NCI-H1105 (cell line): ENCODE results near the gene MOSPD3.
"Not testable (repeated sequence)": the region's sequence is repeated elsewhere in the genome, so short reads cannot be mapped to it uniquely, and the experiment has no call there.

ENCODE experiments used
- DNase-seq: peaks from one replicate; lab custom pipeline; 2025; lab: John Stamatoyannopoulos, UW

Gene MOSPD3, protein sequence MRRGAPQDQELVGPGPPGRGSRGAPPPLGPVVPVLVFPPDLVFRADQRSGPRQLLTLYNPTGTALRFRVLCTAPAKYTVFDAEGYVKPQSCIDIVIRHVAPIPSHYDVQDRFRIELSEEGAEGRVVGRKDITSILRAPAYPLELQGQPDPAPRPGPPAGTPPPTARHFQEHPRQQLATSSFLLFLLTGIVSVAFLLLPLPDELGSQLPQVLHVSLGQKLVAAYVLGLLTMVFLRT

GRCh38 chr7:100611983-100612729, at the start of gene MOSPD3:
Gene MOSPD3, plus strand, starts transcription at chr7:100612540. Its CDS starts 252 bp downstream, at chr7:100612792.
- peak; percentile 98 for DNase-seq

DNA sequence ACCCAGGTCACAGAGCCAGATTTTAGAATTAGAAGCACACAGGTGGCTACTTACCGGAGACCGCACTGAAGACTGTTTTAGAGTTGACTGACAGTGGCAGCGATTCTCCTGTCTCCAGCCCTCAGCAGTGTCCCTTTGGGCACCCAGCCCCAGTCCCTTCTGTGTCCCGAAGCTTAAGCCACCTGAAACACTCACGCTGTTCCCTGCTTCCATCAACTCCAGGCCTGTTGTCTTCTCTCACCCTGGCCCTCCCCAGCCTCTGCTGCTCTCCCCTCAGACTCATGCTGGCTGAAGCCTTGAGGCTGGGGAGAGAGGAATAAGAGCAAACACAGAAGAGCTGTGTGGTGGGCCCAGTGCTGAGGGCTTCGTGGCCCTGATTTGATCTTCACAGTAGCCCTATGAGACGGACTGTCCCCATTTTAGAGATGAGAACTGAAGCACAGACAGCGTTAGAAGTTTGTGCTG, 49.2 kb upstream of the MOSPD3 start:
- no peak for DNase-seq

DNA sequence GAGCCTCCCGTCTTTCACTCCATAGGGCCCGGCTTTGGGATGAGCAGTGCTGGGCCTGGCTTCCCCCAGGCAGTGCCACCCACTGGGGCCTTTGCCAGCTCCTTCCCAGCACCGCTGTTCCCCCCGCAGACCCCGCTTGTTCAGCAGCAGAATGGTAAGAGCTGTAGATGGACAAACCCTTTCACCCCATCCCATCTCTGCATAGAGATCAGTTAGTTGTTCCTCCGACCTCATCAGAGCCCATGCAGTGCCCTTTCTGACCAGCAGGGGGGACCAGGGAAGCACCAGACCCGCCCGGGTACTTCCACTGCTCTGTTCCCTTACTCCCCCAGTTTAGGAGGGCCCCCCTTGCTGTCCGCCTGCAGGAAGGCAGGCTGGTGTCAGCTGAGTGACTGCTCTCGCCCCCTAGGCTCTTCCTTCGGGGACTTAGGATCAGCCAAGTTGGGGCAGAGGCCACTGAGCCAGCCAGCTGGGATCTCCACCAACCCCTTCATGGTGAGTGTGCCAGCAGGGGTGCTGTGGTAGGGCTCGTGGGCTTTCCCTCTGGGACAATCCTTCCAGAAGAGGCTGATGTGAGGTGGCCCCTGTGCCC, 48.4 kb upstream of the MOSPD3 start:
- no peak for DNase-seq

GRCh38 chr7:100564405-100564804, 47.9 kb upstream of the MOSPD3 start:
- not testable (repeated sequence) for DNase-seq

DNA sequence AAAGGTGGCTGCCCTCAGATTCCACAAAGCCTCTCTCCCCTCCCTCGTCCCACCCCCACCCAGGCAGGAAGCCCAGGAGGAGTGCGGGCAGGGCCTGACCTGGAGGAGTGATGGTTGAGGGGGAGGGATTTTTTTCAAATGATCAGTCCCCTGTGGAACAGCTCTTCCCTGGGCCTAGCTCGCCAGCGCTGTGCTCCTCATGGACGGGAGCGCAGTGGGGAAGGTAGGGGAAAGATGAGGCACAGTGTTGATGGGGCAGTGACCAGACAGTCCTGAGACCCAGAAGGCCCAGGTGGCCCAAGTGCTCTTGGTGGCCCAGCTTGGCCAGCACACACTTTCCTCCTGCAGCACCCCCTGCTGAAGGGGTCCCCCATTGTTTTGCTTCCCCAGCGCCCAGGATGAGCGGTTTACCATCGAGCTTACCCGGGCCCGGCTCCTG, 47.2 kb upstream of the MOSPD3 start:
- no peak for DNase-seq

DNA sequence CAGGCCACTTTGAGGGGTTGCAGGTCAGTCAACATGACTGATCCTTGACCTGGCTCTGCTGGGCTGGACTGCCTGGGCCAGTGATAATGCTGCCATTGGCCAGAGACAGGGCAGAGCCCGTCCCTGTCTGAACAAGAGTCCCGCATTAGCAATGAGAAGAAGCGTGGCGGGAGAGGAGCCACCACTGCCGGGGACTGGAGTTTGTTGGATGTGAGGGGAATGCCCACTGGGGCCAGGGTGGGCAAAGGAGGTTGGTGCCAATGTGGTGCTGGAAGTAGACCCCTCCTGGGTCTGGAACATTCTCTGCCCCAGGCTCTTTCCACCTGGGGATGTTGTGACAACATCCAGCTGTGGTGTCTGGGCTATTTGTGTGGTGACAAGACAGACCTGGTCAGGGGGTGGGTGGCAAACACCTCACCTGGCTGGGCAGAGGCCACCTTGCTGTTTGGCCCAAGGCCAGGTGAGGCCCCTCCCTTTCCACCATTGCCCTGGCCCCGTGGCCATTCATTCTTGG, 46.3 kb upstream of the MOSPD3 start:
- DNase-seq: no peak

DNA sequence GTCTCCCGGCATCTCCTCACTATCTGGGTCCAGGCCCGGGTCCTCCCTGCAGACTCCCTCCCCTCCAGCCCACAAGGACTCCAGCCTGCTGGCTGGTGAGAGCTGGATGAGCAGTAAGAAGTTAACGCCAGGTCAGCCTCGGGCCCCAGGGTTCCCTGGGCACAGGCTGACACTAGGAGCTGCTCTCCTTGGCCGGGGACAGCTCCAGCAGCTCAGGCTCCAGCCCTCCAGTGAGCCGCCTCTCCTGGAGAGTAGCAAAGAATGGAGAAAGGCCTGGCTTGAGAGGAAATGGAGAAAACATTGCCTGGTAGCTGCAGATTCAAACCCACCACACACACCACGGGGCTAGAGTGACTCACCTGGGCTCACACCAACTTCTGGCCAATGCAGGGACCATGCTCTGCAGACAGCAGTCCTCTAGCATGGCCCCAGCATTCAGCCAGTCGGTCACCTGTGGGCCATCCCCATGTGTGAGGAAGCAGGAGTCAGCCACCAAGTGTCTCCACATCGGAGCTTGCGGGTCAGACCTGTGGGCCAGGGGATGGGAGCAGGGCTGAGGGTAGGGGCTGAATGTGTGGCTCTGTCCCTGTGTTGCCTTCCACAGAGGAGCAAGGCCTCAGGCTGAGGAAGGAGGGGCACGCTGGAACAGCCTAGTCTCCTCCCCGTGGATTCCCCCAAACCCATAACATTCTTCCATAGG, 45.2 kb upstream of the MOSPD3 start:
- no peak for DNase-seq

- no peak for DNase-seq
Measured at GRCh38 chr7:100567751-100568175, 44.6 kb upstream of the MOSPD3 start.

DNA sequence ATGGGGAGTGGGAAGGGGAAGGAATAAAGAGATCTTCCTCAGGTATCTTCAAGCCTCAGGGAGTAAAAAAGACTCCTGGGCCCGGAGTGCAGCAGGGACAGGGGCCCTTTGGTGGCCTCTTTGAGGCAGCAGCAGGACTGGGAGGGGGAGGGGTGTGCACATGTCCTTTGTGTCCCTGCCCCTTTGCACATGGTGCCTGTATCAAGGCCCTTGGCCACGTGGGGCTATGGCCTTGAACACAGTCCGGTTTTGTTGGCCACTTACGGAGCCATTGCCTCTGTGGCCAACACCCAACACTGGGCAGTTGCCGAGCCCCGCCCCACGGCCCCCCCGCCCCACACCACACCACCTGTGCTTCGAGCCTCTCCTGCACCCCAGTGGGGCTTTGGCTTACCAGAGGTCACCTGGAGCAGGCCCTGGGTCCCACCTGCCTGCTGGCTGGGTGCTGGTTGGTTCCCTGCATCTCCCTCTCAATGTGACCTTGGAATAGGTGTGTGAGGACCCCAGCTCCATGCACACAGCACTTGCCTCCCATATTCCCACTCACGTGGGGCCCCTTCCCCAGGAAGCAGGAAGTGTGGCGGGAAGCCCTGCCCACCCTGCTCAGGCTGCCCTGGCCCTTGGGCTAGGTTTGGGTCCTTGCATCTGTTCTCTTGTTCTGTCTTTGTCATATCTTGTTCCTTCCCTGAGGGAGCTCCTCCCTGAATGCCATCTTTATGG, 44.0 kb upstream of the MOSPD3 start:
- DNase-seq: no peak

GRCh38 chr7:100568896-100569844, 43.2 kb upstream of the MOSPD3 start:
- peak; percentile 68 for DNase-seq

- DNase-seq: no peak
Measured at GRCh38 chr7:100570954-100571828, 41.1 kb upstream of the MOSPD3 start.

DNA sequence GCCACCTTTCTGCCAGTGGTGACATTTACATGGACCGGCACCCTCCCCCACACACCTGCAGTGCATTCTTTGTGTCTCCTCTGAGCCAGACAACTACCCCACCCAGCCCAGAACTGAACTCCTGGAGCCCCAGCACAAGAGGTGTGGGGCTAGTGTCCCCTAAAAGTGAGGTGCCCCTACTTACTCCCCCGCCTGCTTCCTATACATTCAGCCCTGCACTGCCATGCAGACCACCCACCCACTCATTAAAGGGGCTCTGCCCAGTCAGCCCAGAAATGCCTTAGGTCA, 40.6 kb upstream of the MOSPD3 start:
- no peak for DNase-seq

GRCh38 chr7:100572281-100572948, 39.9 kb upstream of the MOSPD3 start:
- no peak for DNase-seq

GRCh38 chr7:100572949-100573675, 39.2 kb upstream of the MOSPD3 start:
- no peak for DNase-seq

GRCh38 chr7:100573691-100574361, 38.5 kb upstream of the MOSPD3 start, which contains the start of gene SAP25:
Gene SAP25, minus strand, starts transcription at chr7:100573900. Its CDS starts 158 bp downstream, at chr7:100573742.
- DNase-seq: no peak

- no peak for DNase-seq
Measured at GRCh38 chr7:100574362-100575205, 37.8 kb upstream of the MOSPD3 start.

DNA sequence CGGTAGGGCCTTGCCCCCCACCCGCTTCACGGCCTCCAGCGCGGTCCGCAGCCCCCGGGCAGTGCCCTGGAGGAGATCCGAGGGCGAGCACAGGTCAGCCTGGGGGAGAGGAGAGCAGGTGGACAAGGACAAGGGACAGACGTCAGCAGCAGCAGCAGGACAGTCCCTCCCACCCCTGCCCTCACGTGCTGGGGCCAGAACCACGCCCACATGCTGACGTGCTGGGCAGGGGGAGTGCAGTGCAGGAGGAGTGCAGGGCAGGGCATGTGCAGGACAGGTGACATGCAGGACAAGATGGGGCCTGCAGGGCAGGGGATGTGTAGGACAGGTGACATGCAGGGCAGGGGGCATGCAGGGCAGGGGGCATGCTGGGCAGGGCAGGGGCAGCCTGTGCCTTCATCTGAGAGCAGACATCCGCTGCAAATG, 37.1 kb upstream of the MOSPD3 start:
- DNase-seq: no peak
